Measurements from ENCODE around the gene WNT1.

DNA sequence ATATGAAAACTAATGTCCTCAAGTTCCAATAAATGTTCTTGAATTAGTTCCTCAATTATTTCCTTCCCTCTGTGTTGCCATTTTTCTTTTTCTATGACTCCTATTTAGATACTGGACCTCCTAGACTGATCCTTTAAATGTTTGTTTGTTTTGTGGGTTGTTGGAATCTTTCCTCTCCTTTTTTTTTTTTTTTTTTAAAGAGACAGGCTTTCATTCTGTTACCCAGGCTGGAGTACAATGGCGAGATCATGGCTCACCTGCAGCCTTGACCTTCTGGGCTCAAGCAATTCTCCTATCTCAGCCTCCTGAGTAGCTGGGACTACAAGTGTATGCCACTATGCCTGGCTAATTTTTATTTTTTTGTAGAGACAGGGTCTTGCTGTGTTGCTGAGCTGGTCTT lies 30.8 kb downstream of the WNT1 start:
- TF ChIP-seq, protein P1, sequence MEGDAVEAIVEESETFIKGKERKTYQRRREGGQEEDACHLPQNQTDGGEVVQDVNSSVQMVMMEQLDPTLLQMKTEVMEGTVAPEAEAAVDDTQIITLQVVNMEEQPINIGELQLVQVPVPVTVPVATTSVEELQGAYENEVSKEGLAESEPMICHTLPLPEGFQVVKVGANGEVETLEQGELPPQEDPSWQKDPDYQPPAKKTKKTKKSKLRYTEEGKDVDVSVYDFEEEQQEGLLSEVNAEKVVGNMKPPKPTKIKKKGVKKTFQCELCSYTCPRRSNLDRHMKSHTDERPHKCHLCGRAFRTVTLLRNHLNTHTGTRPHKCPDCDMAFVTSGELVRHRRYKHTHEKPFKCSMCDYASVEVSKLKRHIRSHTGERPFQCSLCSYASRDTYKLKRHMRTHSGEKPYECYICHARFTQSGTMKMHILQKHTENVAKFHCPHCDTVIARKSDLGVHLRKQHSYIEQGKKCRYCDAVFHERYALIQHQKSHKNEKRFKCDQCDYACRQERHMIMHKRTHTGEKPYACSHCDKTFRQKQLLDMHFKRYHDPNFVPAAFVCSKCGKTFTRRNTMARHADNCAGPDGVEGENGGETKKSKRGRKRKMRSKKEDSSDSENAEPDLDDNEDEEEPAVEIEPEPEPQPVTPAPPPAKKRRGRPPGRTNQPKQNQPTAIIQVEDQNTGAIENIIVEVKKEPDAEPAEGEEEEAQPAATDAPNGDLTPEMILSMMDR (IDR thresholded peaks at IDR 0.05): no peak
- TF ChIP-seq EP300 (IDR thresholded peaks at IDR 0.05) (no peak), POLR2A (IDR thresholded peaks at IDR 0.05) (no peak), POLR2AphosphoS5 (IDR thresholded peaks at IDR 0.05) (no peak)
